GM21786 (cell line): Measurements from ENCODE around the gene IFI30.

Experiments used
- ATAC-seq: cut with Tn5 transposase; IDR thresholded peaks from one replicate; pipeline ENCODE4 v1.9.1; 2021; ENCODE audit not compliant: unreplicated experiment

The IFI30 gene

DNA sequence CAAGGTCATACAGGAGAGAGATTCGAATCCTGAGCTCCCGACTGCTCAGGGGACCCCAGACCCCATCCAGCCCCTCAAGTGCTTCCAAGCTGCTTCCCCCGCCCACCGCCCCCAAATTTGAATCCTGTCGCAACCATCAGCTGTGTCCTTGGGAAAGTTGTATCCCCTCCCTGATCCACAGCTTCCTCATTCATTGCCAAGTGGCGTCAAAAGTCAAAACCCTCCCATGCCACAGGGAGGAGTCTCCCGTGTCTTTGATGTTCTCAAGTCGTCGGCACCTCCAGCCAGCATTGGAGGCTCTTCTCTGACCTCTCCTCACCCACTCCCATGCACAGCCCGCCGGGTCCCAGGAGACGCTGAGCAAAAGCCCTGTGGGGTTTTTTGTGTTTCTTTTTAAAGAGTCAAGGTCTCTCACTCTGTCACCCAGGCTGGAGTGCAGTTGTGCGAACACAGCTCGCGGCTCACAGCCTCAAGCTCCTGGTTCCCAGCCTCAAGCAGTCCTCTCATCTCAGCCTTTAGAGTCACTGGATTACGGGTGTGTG, 2.8 kb upstream of the IFI30 start:
- no peak for ATAC-seq

DNA sequence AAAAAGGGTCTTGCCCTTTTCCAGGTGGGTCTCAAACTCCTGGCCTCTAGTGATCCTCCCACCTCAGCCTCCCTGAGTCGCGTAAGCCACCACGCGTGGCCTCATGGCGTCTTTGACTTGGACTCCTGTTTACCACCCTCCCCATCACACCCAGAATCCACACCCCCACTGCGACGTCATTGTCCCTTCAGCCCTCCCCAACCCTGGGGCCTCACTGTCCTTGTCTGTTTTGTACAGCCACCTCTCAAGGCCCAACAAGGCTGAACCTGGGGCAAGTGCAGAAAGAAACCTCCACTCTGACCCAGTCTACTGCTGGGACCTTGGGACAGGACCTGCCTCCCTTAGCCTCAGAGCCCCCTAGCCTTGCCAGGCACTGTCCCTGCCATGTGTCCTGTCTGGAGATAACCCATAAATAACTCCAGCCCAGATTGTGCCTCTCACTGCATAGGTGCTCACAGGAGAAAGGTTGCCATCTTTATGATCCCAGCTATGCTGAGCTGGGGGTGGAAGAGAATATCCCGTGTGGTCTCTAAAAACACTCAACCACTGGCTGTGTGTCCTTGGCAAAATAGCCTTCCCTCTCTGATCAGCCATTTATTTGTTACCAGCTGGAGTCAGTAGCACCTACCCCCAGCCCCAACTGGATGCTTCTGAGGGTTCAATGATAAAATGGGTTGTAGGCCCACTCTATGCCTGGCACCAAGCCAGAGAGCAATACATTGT, 1.8 kb upstream of the IFI30 start:
- ATAC-seq = no peak

GRCh38 chr19:18172331-18173053, 1.1 kb upstream of the IFI30 start:
- ATAC-seq = no peak

DNA sequence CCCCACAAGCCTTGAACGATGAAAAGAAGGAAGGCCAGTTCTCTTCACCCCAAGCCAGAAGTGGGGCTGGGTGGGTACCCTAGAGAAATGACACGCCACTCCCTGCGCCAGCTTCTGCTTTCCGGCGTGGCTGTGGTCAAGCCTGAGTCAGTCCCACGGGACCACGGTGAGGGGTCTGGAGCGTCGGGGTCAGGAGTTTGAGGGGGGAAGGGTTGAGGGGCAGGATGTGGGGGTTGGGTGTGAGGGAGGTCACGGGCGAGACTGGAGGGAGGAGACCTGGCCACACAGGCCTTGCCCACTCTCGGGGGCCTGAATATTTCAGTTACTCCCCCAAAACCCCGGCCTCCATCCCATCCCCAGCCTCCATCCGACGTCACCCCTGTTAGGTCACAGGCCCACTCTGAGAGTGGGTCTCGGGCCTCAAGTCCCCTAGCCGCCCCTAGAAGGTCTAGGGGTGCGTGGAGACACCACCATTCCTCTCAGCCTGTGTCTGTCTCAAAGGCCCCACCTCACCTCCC, 500 bp upstream of the IFI30 start:
- no peak for ATAC-seq

DNA sequence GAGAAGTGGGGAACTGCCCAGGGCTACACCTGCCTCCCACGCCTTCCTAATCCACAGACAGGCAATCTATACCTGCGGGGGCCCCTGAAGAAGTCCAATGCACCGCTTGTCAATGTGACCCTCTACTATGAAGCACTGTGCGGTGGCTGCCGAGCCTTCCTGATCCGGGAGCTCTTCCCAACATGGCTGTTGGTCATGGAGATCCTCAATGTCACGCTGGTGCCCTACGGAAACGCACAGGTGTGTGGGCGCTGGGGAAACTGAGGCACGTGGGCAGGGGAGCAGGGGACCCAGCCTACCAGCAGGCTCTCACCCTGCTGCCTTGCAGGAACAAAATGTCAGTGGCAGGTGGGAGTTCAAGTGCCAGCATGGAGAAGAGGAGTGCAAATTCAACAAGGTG, 1.4 kb downstream of the IFI30 start:
- ATAC-seq = no peak

GRCh38 chr19:18176367-18177310, 3.0 kb downstream of the IFI30 start:
- ATAC-seq = no peak

- no peak for ATAC-seq
Measured at GRCh38 chr19:18179957-18180356, 6.3 kb downstream of the IFI30 start.

DNA sequence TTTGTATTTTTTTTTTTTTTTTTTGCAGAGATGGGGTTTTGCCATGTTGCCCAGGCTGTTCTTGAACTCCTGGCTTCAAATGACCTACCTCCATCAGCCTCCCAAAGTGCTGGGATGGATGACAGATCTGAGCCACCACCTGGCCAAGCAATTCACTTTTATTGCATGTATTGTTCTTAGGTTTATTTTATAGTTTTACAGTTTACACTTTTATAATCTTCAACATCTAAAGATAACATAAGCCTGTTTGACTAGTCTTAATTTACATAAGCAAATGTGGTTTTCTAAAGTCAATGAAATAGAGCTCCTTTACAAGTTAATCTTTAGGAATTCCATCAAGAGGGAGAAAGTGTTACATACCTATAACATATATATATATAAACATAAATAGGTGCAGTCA, 9.9 kb downstream of the IFI30 start:
- ATAC-seq = no peak

DNA sequence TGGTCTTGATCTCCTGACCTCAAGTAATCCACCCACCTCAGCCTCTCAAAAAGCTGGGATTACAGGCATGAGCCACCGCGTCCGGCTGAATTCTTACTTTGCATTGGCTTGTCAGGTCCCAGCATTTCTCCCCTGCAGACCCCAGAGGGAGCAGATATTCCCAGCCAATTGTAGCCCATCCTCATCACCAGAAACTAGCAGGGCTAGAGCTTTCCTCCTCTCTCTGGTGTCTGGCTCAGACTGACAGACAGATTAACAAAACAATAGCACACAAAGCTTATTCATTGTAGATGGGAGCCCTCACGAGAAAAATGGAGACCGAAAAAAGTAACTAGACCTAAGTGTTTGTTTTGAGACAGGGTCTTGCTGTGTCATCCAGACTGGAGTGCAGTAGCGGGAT, 11.9 kb downstream of the IFI30 start:
- ATAC-seq = no peak

GRCh38 chr19:18190278-18190677, 16.7 kb downstream of the IFI30 start:
- no peak for ATAC-seq

DNA sequence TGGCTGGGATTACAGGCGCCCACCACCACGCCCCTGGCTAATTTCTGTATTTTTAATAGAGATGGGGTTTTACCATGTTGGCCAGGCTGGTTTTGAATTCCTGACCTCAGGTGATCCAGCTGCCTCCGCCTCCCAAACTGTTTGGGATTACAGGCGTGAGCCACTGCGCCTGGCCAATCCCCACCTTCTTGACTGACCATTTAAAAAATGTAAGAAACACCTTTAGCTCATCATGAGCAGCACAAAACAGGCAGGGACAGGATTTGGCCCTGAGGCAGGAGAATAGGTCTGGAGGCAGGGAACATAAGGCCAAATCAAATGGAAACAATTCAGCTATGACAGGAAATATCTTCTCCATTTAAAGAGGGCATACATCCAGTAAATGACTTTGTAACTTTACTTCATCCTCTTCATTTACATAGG, 18.0 kb downstream of the IFI30 start:
- no peak for ATAC-seq

- peak; percentile 88 for ATAC-seq
Measured at GRCh38 chr19:18192673-18193387, 19.2 kb downstream of the IFI30 start, which contains the start of gene MPV17L2. Gene MPV17L2, plus strand, starts transcription at chr19:18193218. Its CDS starts 64 bp downstream, at chr19:18193282.

GRCh38 chr19:18193388-18194180, 20.0 kb downstream of the IFI30 start:
- ATAC-seq = no peak

DNA sequence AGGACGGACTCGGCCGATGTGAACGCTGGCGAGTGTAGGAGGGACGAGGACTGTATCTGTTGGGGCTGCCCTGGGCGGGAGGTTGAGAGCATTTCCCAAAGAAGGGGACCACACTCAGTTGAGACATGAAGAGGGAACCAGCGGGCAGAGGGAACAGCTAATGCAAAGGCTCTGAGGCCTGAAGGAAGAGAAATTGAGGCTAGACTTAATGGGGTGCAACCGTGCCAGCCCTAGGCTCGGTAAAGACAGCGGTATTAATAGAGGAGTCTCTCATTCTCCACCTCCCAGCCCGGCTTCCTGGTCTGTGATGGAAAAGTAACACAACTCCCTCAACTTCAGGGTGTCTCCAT, 20.5 kb downstream of the IFI30 start:
- no peak for ATAC-seq

GRCh38 chr19:18194554-18195238, 21.1 kb downstream of the IFI30 start:
- no peak for ATAC-seq

GRCh38 chr19:18196511-18196845, 22.9 kb downstream of the IFI30 start:
- no peak for ATAC-seq

DNA sequence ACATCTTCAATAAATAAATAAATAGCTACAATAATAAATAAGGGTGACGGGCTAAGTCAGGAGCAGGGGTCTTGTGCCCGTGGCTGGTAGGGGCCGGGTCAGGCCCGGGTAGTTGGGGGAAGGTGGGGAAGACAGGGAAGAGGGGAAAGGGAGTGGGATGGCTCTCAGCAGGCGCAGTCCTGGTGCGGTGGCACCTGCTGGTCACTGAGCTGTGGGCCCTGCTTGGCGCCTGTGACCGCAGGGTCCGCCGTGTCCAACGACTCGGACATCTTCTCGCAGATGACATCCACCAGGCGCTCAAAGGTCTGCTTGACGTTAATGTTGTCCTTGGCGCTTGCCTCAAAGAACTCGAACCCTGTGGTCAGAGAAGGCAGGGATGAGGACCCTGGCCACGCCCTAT, 23.7 kb downstream of the IFI30 start:
- ATAC-seq = no peak

DNA sequence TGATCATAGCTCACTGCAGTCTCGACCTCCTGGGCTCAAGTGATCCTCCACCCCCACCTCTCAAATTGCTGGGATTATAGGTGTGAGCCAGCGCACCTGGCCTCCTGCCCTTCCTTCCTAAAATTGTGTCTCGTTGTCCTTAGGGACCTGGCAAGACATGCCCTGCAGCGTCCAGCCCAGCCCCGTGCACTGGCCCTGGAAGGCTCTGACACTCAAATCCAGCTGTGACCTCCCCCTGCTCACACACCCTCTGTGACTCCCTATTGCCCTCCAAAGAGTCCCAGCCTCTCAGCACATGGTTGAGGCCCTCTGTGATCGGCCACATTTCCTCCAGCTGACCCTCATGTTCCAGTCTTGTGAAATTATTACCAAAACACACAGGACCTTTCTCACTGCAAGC, 24.3 kb downstream of the IFI30 start:
- ATAC-seq = no peak

DNA sequence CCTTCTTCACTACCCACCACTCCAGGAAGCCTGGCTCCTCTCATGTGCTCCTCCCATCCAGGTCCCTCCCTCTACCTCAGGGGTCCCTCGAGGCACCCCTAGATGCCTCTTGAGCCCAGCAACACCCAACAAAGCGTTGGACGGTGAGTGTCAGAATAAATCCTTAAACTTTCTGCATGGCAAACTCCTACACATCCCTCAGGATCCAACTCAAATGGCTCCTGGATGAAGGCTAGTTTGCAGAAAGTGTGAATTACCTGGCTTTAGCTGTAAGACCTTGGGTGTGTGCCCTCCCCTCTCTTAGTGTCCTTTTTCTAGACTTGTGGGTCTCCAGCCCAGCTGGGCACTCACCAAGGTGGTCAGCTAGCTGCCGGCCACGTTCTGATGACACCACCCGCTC, 24.8 kb downstream of the IFI30 start:
- ATAC-seq = no peak
